ENCODE results near the gene CILP2. TPM values are rescaled to one million over a fixed set of nuclear protein-coding genes. Genes with fewer than 3 reads are reported as not detected.
A peak's percentile ranks its signal among the peaks of the same experiment; 100 is the strongest.

CILP2 gene
- polyA plus RNA-seq, 1 donor, result 0.17 TPM

DNA sequence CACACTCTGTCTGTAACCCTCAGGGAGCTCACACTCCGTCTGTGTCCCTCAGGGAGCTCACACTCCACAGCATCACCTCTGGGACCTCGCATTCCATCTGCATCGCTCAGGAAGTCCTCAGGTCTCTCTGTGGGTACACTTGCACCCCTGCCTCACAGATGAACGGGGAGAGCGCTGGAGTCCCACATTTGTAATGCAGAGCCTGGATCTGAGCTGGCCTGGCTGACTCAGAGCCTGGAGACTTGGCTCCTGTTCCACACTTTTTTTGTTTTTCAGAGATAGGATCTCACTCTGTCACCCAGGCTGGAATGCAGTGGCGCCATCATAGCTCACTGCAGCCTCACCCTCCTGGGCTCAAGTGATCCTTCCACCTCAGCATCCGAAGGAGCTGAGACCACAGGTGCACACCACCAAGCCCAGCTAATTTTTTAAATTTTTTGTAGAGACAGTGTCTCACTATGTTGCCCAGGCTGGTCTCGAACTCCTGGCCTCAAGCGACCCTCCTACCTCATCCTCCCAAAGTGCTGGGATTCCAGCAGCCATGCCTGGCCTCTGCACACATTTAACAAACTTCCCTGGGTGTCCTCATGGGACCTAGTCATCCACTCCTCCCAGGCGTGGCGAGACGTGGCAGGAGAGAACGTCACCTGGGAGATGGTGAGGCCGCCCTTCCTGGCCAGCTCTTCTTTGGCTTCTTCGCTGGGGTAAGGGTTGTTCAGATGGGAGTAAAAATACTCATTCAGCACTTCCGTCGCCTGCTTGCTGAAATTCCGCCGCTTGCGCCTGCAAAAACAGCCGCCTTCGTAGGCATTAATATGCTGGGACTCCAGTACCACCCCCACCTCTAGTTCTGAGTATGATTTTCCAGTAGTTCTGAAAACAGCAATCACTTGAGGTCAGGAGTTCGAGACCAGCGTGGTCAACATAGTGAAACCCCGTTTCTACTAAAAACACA is 31.0 kb downstream of the CILP2 start:
- DNase-seq, result no peak

DNA sequence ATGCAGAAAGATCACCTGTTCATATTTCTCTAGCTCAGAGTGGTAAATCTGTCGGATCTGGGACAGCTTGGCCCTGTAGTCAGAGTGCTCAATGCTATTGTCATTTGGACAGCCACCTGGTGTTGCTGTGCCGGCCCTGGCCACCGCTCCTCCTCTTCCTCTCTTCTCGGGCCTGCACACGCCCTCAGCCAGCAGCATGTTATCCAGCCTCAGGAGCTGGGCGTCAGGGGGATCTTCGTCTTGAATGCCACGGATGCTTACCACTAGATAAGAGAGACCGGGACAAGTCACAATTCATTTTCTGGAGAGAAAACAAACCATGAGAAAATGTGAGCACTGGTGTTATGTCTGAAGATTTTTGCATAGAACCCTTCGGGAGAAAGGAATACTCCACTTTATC is 32.5 kb downstream of the CILP2 start:
- no peak for DNase-seq

DNA sequence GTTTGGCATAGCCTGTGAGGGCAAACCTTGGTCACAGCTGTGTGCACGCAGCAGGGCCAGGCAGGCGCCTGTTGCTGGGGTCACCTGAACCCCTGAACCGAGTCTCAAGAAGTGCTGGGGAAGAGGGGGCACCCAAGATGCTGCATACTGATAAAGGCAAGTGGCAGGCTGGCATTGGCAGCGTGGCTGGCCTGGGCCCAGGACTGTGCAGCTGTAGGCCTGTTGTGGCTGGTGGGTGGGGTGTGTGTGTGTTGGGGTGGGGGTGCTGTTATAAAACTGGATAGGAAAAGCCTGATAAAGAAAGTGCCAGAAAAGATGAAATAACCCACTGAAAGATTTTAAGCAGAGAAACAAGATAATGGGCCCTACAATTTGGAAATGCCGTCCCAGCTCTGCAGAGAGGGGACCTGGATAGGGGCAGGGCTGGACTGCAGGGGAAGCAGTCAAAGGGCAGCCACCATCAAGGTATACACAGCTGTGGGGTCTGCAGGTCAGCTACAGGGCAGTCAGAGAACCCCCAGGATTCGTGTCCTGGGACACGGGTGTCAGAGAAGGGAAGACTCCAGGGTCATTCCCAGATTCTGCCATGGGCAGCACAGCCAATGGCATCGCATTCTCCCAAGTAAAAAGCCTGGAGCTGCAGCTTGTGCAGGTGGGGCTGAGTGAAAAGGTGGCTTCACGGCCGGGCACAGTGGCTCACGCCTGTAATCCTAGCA is 33.2 kb downstream of the CILP2 start:
- no peak for DNase-seq

DNA sequence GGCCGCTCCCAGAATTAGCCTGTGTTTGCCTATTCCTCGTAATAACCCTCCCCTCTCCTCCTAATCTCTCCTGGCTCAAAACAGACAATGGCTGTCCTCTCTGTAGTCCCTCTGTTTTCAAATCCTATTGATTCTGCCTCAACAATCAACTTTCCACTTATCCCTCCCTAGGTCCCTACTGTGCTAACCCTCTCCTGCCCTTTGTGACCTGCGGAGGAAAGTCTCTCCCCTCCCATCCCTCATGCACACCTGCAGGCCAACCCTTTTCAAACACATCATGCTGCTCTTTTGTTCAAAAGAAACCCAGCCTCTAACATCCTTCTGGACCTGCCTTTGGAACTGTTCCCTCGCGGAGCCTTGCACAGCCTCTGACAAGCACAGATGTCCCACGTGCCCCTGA is 37.3 kb downstream of the CILP2 start:
- DNase-seq, result no peak

DNA sequence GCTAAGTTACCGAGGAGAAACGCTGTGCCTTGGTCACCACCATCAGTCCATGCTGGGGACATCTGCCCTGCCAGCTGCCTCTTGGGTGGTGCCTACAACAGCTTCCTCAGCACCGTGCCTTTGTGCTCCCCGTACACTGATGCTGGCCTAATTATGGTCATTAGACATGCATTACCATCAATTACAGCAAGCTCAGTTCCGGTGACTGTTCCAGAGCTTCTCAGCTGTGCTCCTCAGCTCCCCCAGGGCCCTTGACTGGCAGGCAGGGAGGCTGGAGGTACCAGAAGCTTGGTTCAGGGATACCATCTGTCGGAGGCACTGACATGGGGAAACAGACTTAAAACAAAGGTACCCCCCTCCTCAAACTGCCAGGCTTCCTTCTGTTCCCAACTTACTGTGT is 40.2 kb downstream of the CILP2 start:
- no peak for DNase-seq

DNA sequence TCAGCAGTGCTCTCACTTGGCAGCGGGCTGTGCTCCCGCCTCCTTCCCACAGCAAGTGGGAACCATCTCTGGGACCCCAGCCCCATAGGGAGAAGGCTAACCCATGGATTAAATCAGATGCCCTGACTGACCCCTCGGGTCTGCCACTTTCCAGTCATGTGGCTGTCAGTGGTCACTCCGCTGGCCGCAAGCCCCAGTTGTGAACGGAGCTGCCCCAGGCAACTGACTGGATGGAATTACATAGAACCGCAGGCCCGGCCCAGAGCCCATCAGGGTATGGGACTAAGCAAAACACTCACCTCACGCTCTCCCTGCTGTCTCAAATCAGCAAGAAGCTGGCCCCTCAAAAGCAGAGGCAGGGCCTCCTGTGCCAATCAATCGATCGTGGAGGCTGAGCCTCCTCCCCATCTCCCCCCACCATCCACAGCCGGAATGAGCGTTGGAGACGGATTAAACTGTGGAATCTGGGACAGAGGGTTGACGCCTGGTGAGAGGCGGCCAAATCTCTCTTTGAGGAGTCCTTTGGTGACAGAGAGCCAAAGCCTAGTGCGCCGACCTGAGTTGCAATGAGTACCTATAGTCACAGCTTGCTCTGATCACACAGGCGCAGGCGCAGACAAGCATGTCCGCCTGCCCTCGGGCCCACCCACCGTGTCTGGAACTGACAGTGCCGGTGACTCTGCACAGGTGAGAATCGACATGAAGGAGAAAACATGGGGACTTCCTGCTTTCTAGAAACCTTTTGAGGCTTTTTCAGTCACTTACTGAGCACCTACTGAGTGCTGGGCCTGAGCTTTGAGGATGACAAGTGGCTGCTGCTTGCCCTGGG is 41.7 kb downstream of the CILP2 start:
- no peak for DNase-seq

DNA sequence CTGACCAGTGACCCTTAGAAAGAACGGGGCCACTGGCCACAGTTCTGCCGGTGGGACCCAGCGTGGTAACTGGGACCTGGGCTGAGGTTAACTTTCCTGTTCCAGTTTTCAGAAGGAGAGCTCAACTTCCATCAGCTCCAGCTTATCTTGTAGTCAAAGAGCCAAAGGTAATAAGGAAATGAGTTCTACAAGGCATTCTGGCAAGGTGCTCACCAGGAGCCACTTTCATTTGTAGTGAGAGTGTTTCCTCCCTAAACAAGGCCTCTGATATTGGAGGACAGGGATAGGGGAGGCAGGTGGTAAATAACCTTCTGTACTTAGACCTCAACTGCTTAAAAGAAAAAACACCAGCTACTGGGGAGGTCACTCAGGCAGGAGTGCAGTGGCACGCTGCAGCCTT is 42.4 kb downstream of the CILP2 start:
- DNase-seq, result no peak

DNA sequence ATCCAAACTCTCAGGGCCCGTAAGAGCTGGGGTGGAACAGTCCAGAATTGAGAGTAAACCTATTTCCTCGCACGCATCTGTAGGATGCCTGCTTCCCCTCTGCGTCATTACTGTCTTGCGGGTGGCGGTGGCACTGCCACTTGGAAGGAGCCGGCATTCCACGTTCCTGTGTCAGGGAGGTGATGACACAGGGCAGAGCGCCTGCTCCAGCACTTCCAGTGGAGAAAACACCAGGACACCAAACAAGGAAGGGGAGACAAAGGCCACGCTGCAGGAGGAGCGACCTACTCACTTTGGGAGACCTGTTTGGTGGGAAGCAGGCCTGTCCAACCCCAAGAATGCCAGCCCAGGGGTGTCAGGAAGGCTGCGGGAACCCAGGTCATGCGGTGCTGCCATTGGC is 43.3 kb downstream of the CILP2 start:
- DNase-seq, result no peak

DNA sequence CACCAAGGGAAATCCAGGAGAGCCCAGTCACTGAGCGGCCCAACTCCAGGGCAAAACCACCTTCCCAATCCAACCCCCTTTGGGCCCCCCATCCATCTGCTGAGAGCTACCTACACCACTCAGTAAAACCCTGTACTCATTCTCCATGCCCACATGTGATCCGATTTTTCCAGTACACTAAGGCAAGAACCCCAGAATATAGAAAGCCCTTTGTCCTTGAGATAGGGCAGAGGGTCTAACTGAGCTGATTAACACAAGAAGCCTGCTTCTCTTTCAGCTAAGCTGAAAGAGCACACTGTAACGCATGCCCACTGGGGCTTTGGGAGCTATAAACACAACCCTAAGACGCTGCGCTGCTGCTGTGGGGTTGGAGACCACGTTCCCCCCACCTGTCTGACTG is 44.4 kb downstream of the CILP2 start:
- DNase-seq, result no peak

DNA sequence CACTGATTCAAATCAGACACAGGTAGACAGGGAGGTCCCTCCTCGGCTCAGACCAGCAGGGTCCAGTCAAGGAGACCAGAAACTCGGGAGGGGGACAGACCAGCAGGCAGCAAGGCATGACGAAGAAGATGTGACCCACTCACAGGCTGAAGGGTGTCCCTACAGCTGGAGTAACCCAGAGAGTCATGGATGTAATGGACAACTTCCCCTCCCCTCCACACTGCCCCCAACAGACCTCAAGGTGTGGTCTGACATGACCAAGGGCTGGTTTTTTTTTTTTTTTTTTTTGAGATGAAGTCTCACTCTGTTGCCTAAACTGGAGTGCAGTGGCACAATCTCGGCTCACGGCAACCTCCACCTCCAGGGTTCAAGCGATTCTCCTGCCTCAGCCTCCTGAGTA is 46.3 kb downstream of the CILP2 start:
- no peak for DNase-seq

DNA sequence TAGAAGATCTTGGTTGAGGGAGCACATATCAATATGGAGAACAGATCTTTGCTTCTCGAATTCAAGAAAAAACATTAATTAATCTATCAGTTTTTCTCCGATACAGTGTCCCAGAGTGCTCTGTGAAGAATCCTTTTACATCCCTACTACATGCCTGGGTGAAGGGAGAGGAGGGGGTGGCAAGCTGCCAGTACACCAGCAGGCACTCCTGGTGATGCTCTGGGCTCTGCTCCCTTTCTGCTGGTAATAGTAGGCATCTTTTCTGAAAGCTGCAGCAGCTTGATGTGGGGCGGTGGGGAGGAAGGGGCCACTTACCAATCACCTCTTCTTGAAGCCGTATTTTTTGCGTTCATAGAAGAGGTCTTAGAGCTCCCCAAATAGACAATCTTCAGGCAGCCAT is 49.7 kb downstream of the CILP2 start:
- no peak for DNase-seq

DNA sequence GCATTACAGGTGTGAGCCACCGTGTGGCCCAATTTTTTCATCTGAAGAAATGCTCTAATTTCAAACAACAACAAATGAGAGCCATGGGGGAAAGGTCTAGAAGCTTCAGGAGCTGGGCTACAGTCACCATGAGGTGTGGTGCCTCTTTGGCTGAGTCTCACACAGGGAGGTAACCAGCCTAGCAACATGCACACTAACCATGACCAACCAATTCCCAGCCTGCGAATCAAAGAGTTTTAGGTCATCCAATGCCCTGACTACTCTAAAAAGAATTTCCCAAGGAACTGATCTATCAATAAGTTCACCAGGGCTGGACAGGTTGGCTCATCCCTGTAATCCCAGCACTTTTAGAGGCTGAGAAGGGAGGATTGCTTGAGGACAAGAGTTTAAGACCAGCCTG is 50.5 kb downstream of the CILP2 start:
- DNase-seq, result no peak

DNA sequence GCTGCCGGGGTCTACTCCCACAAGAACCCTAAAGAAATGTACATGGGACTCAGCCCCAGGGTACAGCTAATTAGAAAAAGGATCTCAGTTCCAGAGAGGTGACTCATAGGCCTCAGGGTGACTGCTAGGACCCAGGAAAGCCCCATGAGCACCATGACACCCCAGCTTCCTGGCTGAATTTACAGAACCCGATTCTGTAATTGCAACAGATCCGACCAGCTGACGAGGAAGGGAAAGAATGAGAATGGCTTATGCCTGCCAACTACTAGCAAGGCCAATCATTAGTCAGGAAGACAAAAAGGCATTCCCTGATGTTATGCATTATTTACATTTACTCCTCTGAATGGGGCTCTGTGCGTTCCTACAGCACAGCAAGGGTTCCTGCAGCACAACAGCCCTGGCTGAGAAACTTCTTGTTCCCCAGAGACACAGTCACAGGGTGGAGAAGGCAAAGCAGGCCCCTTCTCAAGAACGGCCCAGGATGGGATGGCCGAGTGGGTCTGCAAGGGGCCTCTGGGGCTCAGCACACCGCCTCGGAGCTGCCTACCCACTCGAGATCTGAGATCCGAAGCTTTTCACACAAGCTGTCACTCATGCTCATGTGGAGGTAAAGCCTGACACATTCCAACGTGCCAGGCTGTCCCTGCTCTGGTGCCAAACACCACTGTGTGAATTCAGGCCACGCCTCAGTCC is 53.2 kb downstream of the CILP2 start:
- peak; percentile 7 for DNase-seq

DNA sequence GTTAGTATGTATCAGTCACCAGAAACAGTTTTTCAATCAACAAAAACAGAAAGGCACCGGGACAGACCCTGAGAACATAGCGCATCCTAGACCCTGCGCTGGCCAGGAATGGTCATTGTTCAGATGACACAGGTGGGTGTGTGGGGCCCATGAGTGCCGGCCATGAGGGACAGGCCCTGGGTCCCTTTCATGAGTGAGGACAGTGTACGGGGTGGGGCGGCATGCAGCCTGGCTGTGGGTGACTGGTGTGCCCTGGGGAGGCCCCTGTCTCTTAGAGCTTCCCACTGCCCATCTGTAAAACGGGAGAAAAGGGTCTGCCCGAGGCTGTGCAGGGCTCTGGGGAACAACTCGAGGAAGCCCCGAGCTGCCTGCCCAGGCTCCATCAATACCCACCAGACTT is 54.6 kb downstream of the CILP2 start:
- no peak for DNase-seq

DNA sequence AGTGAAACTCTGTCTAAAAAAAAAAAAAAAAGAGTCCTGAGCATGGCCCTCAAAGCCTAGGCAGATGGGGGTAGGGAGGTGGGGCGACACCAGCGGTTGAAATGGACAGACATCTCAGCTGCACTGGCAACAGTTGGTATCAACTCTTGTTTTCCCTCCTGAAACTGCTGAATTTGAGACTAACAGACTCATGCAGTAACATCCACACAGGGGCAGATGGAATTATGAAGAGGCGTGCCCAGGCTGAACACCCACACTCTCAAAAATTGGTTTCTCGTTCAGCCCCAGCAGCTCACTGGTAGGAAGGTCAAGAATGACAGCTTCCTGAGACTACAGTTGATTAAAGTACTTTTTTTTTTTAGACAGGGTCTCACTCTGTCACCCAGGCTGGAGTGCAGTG is 56.3 kb downstream of the CILP2 start:
- DNase-seq, result no peak

DNA sequence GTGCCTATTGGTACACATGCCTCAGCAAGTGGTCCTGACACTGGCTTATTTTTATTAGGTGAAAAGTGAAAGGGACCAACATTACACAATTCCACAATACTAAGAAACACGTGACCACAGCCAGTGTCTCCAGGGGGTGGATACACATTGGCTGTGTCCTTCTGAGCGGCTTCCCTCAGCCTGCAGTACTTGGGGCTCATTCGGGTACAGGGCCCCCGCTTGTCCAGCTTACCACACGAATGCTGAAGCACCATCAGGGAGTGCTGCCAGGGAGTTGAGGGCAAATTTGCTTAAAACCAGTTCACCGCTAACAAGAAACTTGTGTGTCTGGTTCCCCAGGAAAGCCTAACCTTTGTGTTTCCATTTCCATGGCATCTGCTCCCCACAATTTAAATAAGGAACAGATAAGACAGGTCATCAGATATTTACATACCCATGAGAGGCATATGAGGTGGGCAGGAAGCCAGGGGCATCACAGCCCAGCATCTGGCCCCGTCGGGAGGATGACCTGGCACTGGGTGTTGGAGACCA is 57.2 kb downstream of the CILP2 start:
- DNase-seq, result no peak

Other genes with a start within 250 kb of the CILP2 start
- gene SUGP1, start 217.8 kb upstream of the CILP2 start, polyA plus RNA-seq (ENCODE audit: insufficient read length), result 57.4 TPM
- 70.1 TPM for gene MAU2, start 217.4 kb upstream of the CILP2 start, polyA plus RNA-seq (ENCODE audit: insufficient read length)
- 43.1 TPM for gene GATAD2A, start 132.6 kb upstream of the CILP2 start, polyA plus RNA-seq (ENCODE audit: insufficient read length)
- 0.91 TPM for gene TSSK6, start 22.7 kb upstream of the CILP2 start, polyA plus RNA-seq (ENCODE audit: insufficient read length)
- 225 TPM for gene NDUFA13, start 22.0 kb upstream of the CILP2 start, polyA plus RNA-seq (ENCODE audit: insufficient read length)
- 11.6 TPM for gene YJEFN3, start 9.4 kb upstream of the CILP2 start, polyA plus RNA-seq (ENCODE audit: insufficient read length)
- 6.1 TPM for gene PBX4, start 80.4 kb downstream of the CILP2 start, polyA plus RNA-seq (ENCODE audit: insufficient read length)
- 26.1 TPM for gene LPAR2, start 90.0 kb downstream of the CILP2 start, polyA plus RNA-seq (ENCODE audit: insufficient read length)
- 5.7 TPM for gene GMIP, start 105.4 kb downstream of the CILP2 start, polyA plus RNA-seq (ENCODE audit: insufficient read length)
- gene ATP13A1, start 125.4 kb downstream of the CILP2 start, polyA plus RNA-seq (ENCODE audit: insufficient read length), result 54.5 TPM
- 19.7 TPM for gene ZNF101, start 130.6 kb downstream of the CILP2 start, polyA plus RNA-seq (ENCODE audit: insufficient read length)
- gene ZNF14, start 194.8 kb downstream of the CILP2 start, polyA plus RNA-seq (ENCODE audit: insufficient read length), result 15.4 TPM

Measured in left kidney (tissue), 2 donors.